ENCODE measurements around the gene PLEKHM3. TPM values are rescaled to one million over a fixed set of nuclear protein-coding genes. Genes with fewer than 3 reads are reported as not detected.

The PLEKHM3 gene
- total and polyA plus RNA-seq, 2 donors (not counting 1 experiment from before 2014, with no cell fraction given), result 5.3 to 20.1 TPM

- Histone ChIP-seq H4K20me1 (ENCODE audit: control insufficient read depth, extremely low read depth, insufficient read depth, low read length) (no peaks in the 10 kb centered on the region), H3K36me3 (ENCODE audit: control insufficient read depth, insufficient read depth, low read length) (no peaks in the 10 kb centered on the region), H2AFZ (ENCODE audit: low read length) (no peak overlapping the region), H3K4me3 (replicated peaks in 1 of 4; ENCODE audit: control extremely low read depth in 1 of 4, insufficient read depth in 1 of 4, low read depth in 3 of 4, low read length in 4 of 4) (no peak overlapping the region), H3K4me2 (ENCODE audit: extremely low read depth, insufficient read depth, low read length) (no peak overlapping the region), H3K27ac (ENCODE audit: insufficient read depth, low read length) (no peak overlapping the region), H3K9me3 (ENCODE audit: control insufficient read depth, insufficient read depth, low read depth, low read length) (no peaks in the 10 kb centered on the region), H3K4me1 (ENCODE audit: control insufficient read depth, extremely low read depth, insufficient read depth, low read length) (no peaks in the 10 kb centered on the region), H3K9ac (ENCODE audit: insufficient read depth, low read length) (no peak overlapping the region), H3K27me3 (ENCODE audit: control insufficient read depth, insufficient read depth, low read length) (no peaks in the 10 kb centered on the region), H3K79me2 (ENCODE audit: control insufficient read depth, insufficient read depth, low read length) (no peaks in the 10 kb centered on the region)
- TF ChIP-seq EZH2 (IDR thresholded peaks at IDR 0.05; ENCODE audit: low read length, missing control alignments), result no peak
- TF ChIP-seq CTCF (conservative IDR thresholded peaks at IDR 0.05 in 1 of 2, IDR thresholded peaks at IDR 0.05 in 1 of 2; ENCODE audit: low read depth in 1 of 2, low read length in 2 of 2), result no peak
- DNase-seq (ENCODE audit: low read depth in 2 of 2), result no peak
These were observed 90.6 kb downstream of the PLEKHM3 start for GRCh38 chr2:207934720-207935119.

- no peak overlapping the region for H3K4me2 ChIP-seq (ENCODE audit: extremely low read depth, insufficient read depth, low read length)
- H3K9me3 ChIP-seq (ENCODE audit: control insufficient read depth, insufficient read depth, low read depth, low read length), result no peaks in the 10 kb centered on the region
- no peak overlapping the region for H3K4me3 ChIP-seq (replicated peaks in 1 of 4; ENCODE audit: control extremely low read depth in 1 of 4, insufficient read depth in 1 of 4, low read depth in 3 of 4, low read length in 4 of 4)
- H3K4me1 ChIP-seq (ENCODE audit: control insufficient read depth, extremely low read depth, insufficient read depth, low read length), result no peaks in the 10 kb centered on the region
- no peaks in the 10 kb centered on the region for H3K36me3 ChIP-seq (ENCODE audit: control insufficient read depth, insufficient read depth, low read length)
- DNase-seq (ENCODE audit: low read depth in 2 of 2), result no peak
- no peak overlapping the region for H2AFZ ChIP-seq (ENCODE audit: low read length)
- TF ChIP-seq CTCF (conservative IDR thresholded peaks at IDR 0.05 in 1 of 2, IDR thresholded peaks at IDR 0.05 in 1 of 2; ENCODE audit: low read depth in 1 of 2, low read length in 2 of 2) (no peak), EZH2 (IDR thresholded peaks at IDR 0.05; ENCODE audit: low read length, missing control alignments) (no peak)
- H4K20me1 ChIP-seq (ENCODE audit: control insufficient read depth, extremely low read depth, insufficient read depth, low read length), result no peaks in the 10 kb centered on the region
- no peak overlapping the region for H3K27ac ChIP-seq (ENCODE audit: insufficient read depth, low read length)
- no peaks in the 10 kb centered on the region for H3K27me3 ChIP-seq (ENCODE audit: control insufficient read depth, insufficient read depth, low read length)
- H3K9ac ChIP-seq (ENCODE audit: insufficient read depth, low read length), result no peak overlapping the region
- no peaks in the 10 kb centered on the region for H3K79me2 ChIP-seq (ENCODE audit: control insufficient read depth, insufficient read depth, low read length)
These were observed 91.8 kb downstream of the PLEKHM3 start for GRCh38 chr2:207933396-207934065.

GRCh38 chr2:207932106-207932505 is 93.2 kb downstream of the PLEKHM3 start:
- H3K36me3 ChIP-seq (ENCODE audit: control insufficient read depth, insufficient read depth, low read length), result no peaks in the 10 kb centered on the region
- DNase-seq (ENCODE audit: low read depth in 2 of 2), result no peak
- no peaks in the 10 kb centered on the region for H3K27me3 ChIP-seq (ENCODE audit: control insufficient read depth, insufficient read depth, low read length)
- no peak overlapping the region for H2AFZ ChIP-seq (ENCODE audit: low read length)
- TF ChIP-seq EZH2 (IDR thresholded peaks at IDR 0.05; ENCODE audit: low read length, missing control alignments) (no peak), CTCF (conservative IDR thresholded peaks at IDR 0.05 in 1 of 2, IDR thresholded peaks at IDR 0.05 in 1 of 2; ENCODE audit: low read depth in 1 of 2, low read length in 2 of 2) (no peak)
- H3K9me3 ChIP-seq (ENCODE audit: control insufficient read depth, insufficient read depth, low read depth, low read length), result no peaks in the 10 kb centered on the region
- H3K79me2 ChIP-seq (ENCODE audit: control insufficient read depth, insufficient read depth, low read length), result no peaks in the 10 kb centered on the region
- H3K4me3 ChIP-seq (replicated peaks in 1 of 4; ENCODE audit: control extremely low read depth in 1 of 4, insufficient read depth in 1 of 4, low read depth in 3 of 4, low read length in 4 of 4), result no peak overlapping the region
- no peaks in the 10 kb centered on the region for H4K20me1 ChIP-seq (ENCODE audit: control insufficient read depth, extremely low read depth, insufficient read depth, low read length)
- no peak overlapping the region for H3K4me2 ChIP-seq (ENCODE audit: extremely low read depth, insufficient read depth, low read length)
- no peaks in the 10 kb centered on the region for H3K4me1 ChIP-seq (ENCODE audit: control insufficient read depth, extremely low read depth, insufficient read depth, low read length)
- no peak overlapping the region for H3K27ac ChIP-seq (ENCODE audit: insufficient read depth, low read length)
- no peak overlapping the region for H3K9ac ChIP-seq (ENCODE audit: insufficient read depth, low read length)

Data from fibroblast of lung (primary cell).